B cell (primary cell): ENCODE data around the gene SLC6A1. TPM values are rescaled to one million over a fixed set of nuclear protein-coding genes. Genes with fewer than 3 reads are reported as not detected.

Experiments used
- ATAC-seq: fragments of 200-7000 bp; cut with Tn5 transposase; one replicate; pipeline ENCODE4 v1.10.0; 2021; ENCODE audit warnings: low read depth, mild to moderate bottlenecking, moderate number of reproducible peaks, moderate library complexity
- CTCF ChIA-PET: fragments of 350-600 bp; sonication (Branson Sonifier 250); formaldehyde crosslinking; loops from one replicate; lab custom pipeline; 2021; ENCODE audit warnings: antibody characterized with exemption, inconsistent platforms; lab: Charles Lee
- POLR2A ChIA-PET: fragments of 350-600 bp; sonication (Branson Sonifier 250); formaldehyde crosslinking; loops from one replicate; lab custom pipeline; 2021; ENCODE audit warnings: antibody characterized with exemption; lab: Charles Lee
- DNase-seq: peaks from one replicate; pipeline ENCODE4 v3.0.0; 2013
- H2AFZ ChIP-seq: 2 replicates; pipeline ENCODE4 v1.6.1; 2012; ENCODE audit warnings: mild to moderate bottlenecking, low read depth, low read length; ENCODE audit not compliant: insufficient read depth, poor library complexity, severe bottlenecking
- H3K27ac ChIP-seq, 2 donors: 1 replicate in 1 of 2; 2 replicates in 1 of 2; pipeline ENCODE4 v1.5.1; 2012 to 2013; ENCODE audit warnings: low read length in 2 of 2, mild to moderate bottlenecking in 2 of 2, moderate library complexity in 1 of 2
- H3K27me3 ChIP-seq, 4 experiments: fragments of 200-600 bp in 1 of 4; sonication (generic) in 1 of 4; replicated peaks in 1 of 4; 1 replicate in 2 of 4; 2 replicates in 2 of 4; pipeline versions ENCODE4 v1.6.1 to v1.7.0; 2013 to 2016; ENCODE audit warnings: low read length in 3 of 4, mild to moderate bottlenecking in 2 of 4, mixed read lengths in 1 of 4, moderate library complexity in 1 of 4; ENCODE audit not compliant: insufficient read depth in 4 of 4, control insufficient read depth in 3 of 4; ENCODE audit errors: control extremely low read depth in 1 of 4
- H3K36me3 ChIP-seq, 2 experiments: replicated peaks in 1 of 2; 1 replicate in 1 of 2; 2 replicates in 1 of 2; pipeline versions ENCODE4 v1.6.1 to v1.7.1; 2013; ENCODE audit warnings: low read length in 1 of 2; ENCODE audit not compliant: insufficient read depth in 2 of 2, control insufficient read depth in 1 of 2; ENCODE audit errors: control extremely low read depth in 1 of 2, extremely low read depth in 1 of 2
- H3K4me1 ChIP-seq, 2 donors: fragments of 200-600 bp in 1 of 2; sonication (generic) in 1 of 2; 1 replicate in 1 of 2; 2 replicates in 1 of 2; pipeline versions ENCODE4 v1.5.1 to v1.6.1; 2013 to 2017; ENCODE audit warnings: low read length in 2 of 2; ENCODE audit not compliant: control insufficient read depth in 2 of 2, insufficient read depth in 2 of 2
- H3K4me2 ChIP-seq: replicated peaks from 2 replicates; pipeline ENCODE3; 2012; ENCODE audit warnings: mild to moderate bottlenecking, low read depth, low read length; ENCODE audit not compliant: poor library complexity, severe bottlenecking
- H3K4me3 ChIP-seq, 5 experiments: fragments of 200-600 bp in 1 of 5; sonication (generic) in 1 of 5; 1 replicate in 3 of 5; 2 replicates in 2 of 5; pipeline versions ENCODE4 v1.5.1 to v1.7.0; 2011 to 2016; ENCODE audit warnings: low read length in 4 of 5, mild to moderate bottlenecking in 4 of 5, low read depth in 2 of 5, control low read depth in 1 of 5, moderate library complexity in 1 of 5; ENCODE audit not compliant: insufficient read depth in 1 of 5; ENCODE audit errors: control extremely low read depth in 1 of 5, extremely low read depth in 1 of 5
- H3K79me2 ChIP-seq: fragments of 200-600 bp; sonication (generic); one replicate; pipeline ENCODE4 v1.6.0; 2016; ENCODE audit warnings: low read length; ENCODE audit not compliant: control insufficient read depth, insufficient read depth
- H3K9ac ChIP-seq: fragments of 200-600 bp; sonication (generic); 2 replicates; pipeline ENCODE4 v1.6.1; 2017; ENCODE audit warnings: mild to moderate bottlenecking, low read length, moderate library complexity
- H3K9me3 ChIP-seq, 3 donors: one replicate each; pipeline versions ENCODE4 v1.6.1 to v1.7.1; 2013; ENCODE audit warnings: low read length in 2 of 3; ENCODE audit not compliant: control insufficient read depth in 2 of 3, insufficient read depth in 1 of 3; ENCODE audit errors: control extremely low read depth in 1 of 3
- H4K20me1 ChIP-seq: 2 replicates; pipeline ENCODE4 v1.6.0; 2012; ENCODE audit warnings: mild to moderate bottlenecking, low read length; ENCODE audit not compliant: insufficient read depth, control insufficient read depth, poor library complexity, severe bottlenecking
- H3K27ac Mint-ChIP-seq: one replicate; pipeline ENCODE4 v1.8.0; 2021; ENCODE audit warnings: mixed read lengths
- H3K27me3 Mint-ChIP-seq: one replicate; pipeline ENCODE4 v1.8.0; 2021; ENCODE audit warnings: mixed read lengths
- H3K4me1 Mint-ChIP-seq: one replicate; pipeline ENCODE4 v1.8.0; 2021; ENCODE audit warnings: mixed read lengths
- H3K4me3 Mint-ChIP-seq: one replicate; pipeline ENCODE4 v1.8.0; 2021; ENCODE audit warnings: mixed read lengths
- H3K9me3 Mint-ChIP-seq: one replicate; pipeline ENCODE4 v1.8.0; 2022; ENCODE audit warnings: mixed read lengths; ENCODE audit not compliant: insufficient read depth
- CTCF ChIP-seq: fragments of 200-600 bp; IDR thresholded peaks from one replicate; pipeline ENCODE4 v1.8.0; 2022; ENCODE audit warnings: antibody characterized with exemption, mild to moderate bottlenecking
- EZH2 ChIP-seq: IDR thresholded peaks from 2 replicates; pipeline ENCODE4 v1.6.1; 2012; ENCODE audit warnings: borderline replicate concordance, low read depth, mild to moderate bottlenecking, moderate library complexity, low read length; ENCODE audit not compliant: insufficient read depth, poor library complexity, severe bottlenecking
- whole genome bisulfite sequencing: methylation state at CpG from one replicate; pipeline ENCODE4 v1.1.5; 2013; ENCODE audit warnings: missing lambda C conversion rate; ENCODE audit not compliant: insufficient coverage; 5-methylcytosine and 5-hydroxymethylcytosine counted together
- intact Hi-C: fragments of 100-400 bp; cut with micrococcal nuclease; formaldehyde crosslinking; loops from one replicate; pipeline ENCODE4 v1.10.0; 2022
- polyA plus RNA-seq: library from polyadenylated mRNA; depleted of rRNA; stranded (reverse); fragments of >200 nt; gene quantifications from 2 replicates; pipeline ENCODE4 v1.2.3, GENCODE V29; 2012
- total RNA-seq, 2 donors: library from RNA; stranded (reverse); fragments of 120-200 nt in 1 of 2; gene quantifications; 1 replicate in 1 of 2; 2 replicates in 1 of 2; pipeline versions ENCODE4 v1.2.3 to v1.2.4, GENCODE V29; 2013 to 2022

Gene SLC6A1
- total and polyA plus RNA-seq, 2 donors (not counting 1 experiment from before 2014, with no cell fraction given), result not detected

- H3K27ac ChIP-seq, result no peak overlapping the region
- 75% methylated on average over 8 of the region's 10 CpGs for WGBS
- no peak overlapping the region for H3K4me3 ChIP-seq
- H3K4me1 ChIP-seq, result no peaks in the 10 kb centered on the region
- no peaks in the 10 kb centered on the region for H4K20me1 ChIP-seq
- ChIA-PET POLR2A (no interaction called here), CTCF (no interaction called here)
- Mint-ChIP-seq H3K4me1 (no peaks in the 10 kb centered on the region), H3K9me3 (no peaks in the 10 kb centered on the region), H3K27ac (no peak overlapping the region), H3K27me3 (peaks cover 5% of the 10 kb centered on the region), H3K4me3 (no peak overlapping the region)
- DNase-seq, result no peak
- no peak overlapping the region for H3K9ac ChIP-seq
- peaks cover 0 to 8% (median 0%) of the 10 kb centered on the region in 4 experiments for H3K27me3 ChIP-seq
- no peaks in the 10 kb centered on the region for H3K79me2 ChIP-seq
- no peak overlapping the region for H3K4me2 ChIP-seq
- H3K36me3 ChIP-seq, result no peaks in the 10 kb centered on the region
- no peak overlapping the region for H2AFZ ChIP-seq
- H3K9me3 ChIP-seq, result peaks cover 0 to 4% (median 0%) of the 10 kb centered on the region in 3 donors
- no peak for TF ChIP-seq EZH2
- no peak for TF ChIP-seq CTCF
- ATAC-seq, result no peak
- intact Hi-C loops, result no loop called here
These were observed 92.7 kb downstream of the SLC6A1 start for GRCh38 chr3:11085093-11085840.

- ATAC-seq, result no peak
- no peaks in the 10 kb centered on the region for H3K4me1 Mint-ChIP-seq
- POLR2A ChIA-PET, result no interaction called here
- Histone ChIP-seq H3K79me2 (no peaks in the 10 kb centered on the region), H3K9me3 (peaks cover 0 to 4% (median 0%) of the 10 kb centered on the region in 3 donors), H2AFZ (no peak overlapping the region), H3K27ac (no peak overlapping the region), H4K20me1 (no peaks in the 10 kb centered on the region), H3K4me3 (no peak overlapping the region), H3K36me3 (no peaks in the 10 kb centered on the region), H3K27me3 (peaks cover 0 to 8% (median 0%) of the 10 kb centered on the region in 4 experiments), H3K9ac (no peak overlapping the region), H3K4me1 (no peaks in the 10 kb centered on the region), H3K4me2 (no peak overlapping the region)
- no peak for TF ChIP-seq EZH2
- TF ChIP-seq CTCF, result no peak
- no peak overlapping the region for H3K27ac Mint-ChIP-seq
- H3K9me3 Mint-ChIP-seq, result no peaks in the 10 kb centered on the region
- peaks cover 5% of the 10 kb centered on the region for H3K27me3 Mint-ChIP-seq
- CTCF ChIA-PET, result no interaction called here
- 75% methylated on average over 1 of the region's 5 CpGs for WGBS
- no peak overlapping the region for H3K4me3 Mint-ChIP-seq
- no peak for DNase-seq
- intact Hi-C loops, result no loop called here
These were observed 94.3 kb downstream of the SLC6A1 start for GRCh38 chr3:11086856-11087255.
